ENCODE measurements around the gene HDGFL1.

HDGFL1 gene

GRCh38 chr6:22610127-22610526 lies 40.8 kb downstream of the HDGFL1 start:
- Histone ChIP-seq H3K9me3 (no peaks in the 10 kb centered on the region), H3K4me3 (ENCODE audit: low read depth, low read length) (no peak overlapping the region), H3K27me3 (no peaks in the 10 kb centered on the region), H3K4me1 (no peaks in the 10 kb centered on the region), H3K36me3 (no peaks in the 10 kb centered on the region)
- TF ChIP-seq, protein P1, sequence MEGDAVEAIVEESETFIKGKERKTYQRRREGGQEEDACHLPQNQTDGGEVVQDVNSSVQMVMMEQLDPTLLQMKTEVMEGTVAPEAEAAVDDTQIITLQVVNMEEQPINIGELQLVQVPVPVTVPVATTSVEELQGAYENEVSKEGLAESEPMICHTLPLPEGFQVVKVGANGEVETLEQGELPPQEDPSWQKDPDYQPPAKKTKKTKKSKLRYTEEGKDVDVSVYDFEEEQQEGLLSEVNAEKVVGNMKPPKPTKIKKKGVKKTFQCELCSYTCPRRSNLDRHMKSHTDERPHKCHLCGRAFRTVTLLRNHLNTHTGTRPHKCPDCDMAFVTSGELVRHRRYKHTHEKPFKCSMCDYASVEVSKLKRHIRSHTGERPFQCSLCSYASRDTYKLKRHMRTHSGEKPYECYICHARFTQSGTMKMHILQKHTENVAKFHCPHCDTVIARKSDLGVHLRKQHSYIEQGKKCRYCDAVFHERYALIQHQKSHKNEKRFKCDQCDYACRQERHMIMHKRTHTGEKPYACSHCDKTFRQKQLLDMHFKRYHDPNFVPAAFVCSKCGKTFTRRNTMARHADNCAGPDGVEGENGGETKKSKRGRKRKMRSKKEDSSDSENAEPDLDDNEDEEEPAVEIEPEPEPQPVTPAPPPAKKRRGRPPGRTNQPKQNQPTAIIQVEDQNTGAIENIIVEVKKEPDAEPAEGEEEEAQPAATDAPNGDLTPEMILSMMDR (IDR thresholded peaks at IDR 0.05; ENCODE audit: low read depth, low read length) = no peak
- DNase-seq = no peak

DNA sequence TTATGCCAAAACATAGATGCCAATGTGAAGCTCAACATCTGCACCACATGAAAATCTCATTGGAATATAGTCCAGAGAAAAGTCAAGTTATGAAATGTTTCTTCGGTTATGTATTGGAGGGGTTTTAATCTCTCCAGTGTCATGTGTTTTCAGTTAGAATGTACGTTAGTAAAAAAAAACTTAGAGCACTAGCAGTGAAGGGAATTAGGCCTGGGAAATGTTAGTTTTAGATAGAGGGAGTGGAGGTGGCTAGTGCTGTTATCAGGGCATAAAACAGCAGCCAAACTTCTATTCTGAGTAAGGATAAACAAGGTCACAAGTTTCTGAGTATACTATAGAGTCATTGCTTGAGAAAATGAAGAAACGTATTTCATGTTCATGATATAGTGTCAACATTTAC lies 42.9 kb downstream of the HDGFL1 start:
- H3K27me3 ChIP-seq = no peaks in the 10 kb centered on the region
- TF ChIP-seq, protein P1 (IDR thresholded peaks at IDR 0.05; ENCODE audit: low read depth, low read length) = no peak
- H3K4me3 ChIP-seq (ENCODE audit: low read depth, low read length) = no peak overlapping the region
- no peak for DNase-seq
- no peaks in the 10 kb centered on the region for H3K36me3 ChIP-seq
- no peaks in the 10 kb centered on the region for H3K9me3 ChIP-seq
- no peaks in the 10 kb centered on the region for H3K4me1 ChIP-seq

GRCh38 chr6:22613051-22613450 lies 43.7 kb downstream of the HDGFL1 start:
- Histone ChIP-seq H3K27me3 (no peaks in the 10 kb centered on the region), H3K9me3 (no peaks in the 10 kb centered on the region), H3K4me1 (no peaks in the 10 kb centered on the region), H3K36me3 (no peaks in the 10 kb centered on the region), H3K4me3 (ENCODE audit: low read depth, low read length) (no peak overlapping the region)
- no peak for DNase-seq
- TF ChIP-seq, protein P1 (IDR thresholded peaks at IDR 0.05; ENCODE audit: low read depth, low read length) = no peak

GRCh38 chr6:22613695-22614094 lies 44.3 kb downstream of the HDGFL1 start:
- TF ChIP-seq, protein P1 (IDR thresholded peaks at IDR 0.05; ENCODE audit: low read depth, low read length) = no peak
- H3K4me1 ChIP-seq = no peaks in the 10 kb centered on the region
- H3K9me3 ChIP-seq = no peaks in the 10 kb centered on the region
- no peaks in the 10 kb centered on the region for H3K27me3 ChIP-seq
- DNase-seq = no peak
- H3K36me3 ChIP-seq = no peaks in the 10 kb centered on the region
- H3K4me3 ChIP-seq (ENCODE audit: low read depth, low read length) = no peak overlapping the region

- DNase-seq = no peak
- Histone ChIP-seq H3K36me3 (no peaks in the 10 kb centered on the region), H3K9me3 (no peaks in the 10 kb centered on the region), H3K4me3 (ENCODE audit: low read depth, low read length) (no peak overlapping the region), H3K27me3 (no peaks in the 10 kb centered on the region), H3K4me1 (no peaks in the 10 kb centered on the region)
- TF ChIP-seq, protein P1 (IDR thresholded peaks at IDR 0.05; ENCODE audit: low read depth, low read length) = no peak
Observed at GRCh38 chr6:22614547-22614946, 45.2 kb downstream of the HDGFL1 start.

GRCh38 chr6:22621028-22621427 lies 51.7 kb downstream of the HDGFL1 start:
- H3K9me3 ChIP-seq = no peaks in the 10 kb centered on the region

More at GRCh38 chr6:22621028-22621427, 51.7 kb downstream of the HDGFL1 start:
- H3K27me3 ChIP-seq = no peaks in the 10 kb centered on the region
- TF ChIP-seq, protein P1 (IDR thresholded peaks at IDR 0.05; ENCODE audit: low read depth, low read length) = no peak
- DNase-seq = no peak
- H3K4me3 ChIP-seq (ENCODE audit: low read depth, low read length) = no peak overlapping the region
- H3K4me1 ChIP-seq = peaks cover 14% of the 10 kb centered on the region
- H3K36me3 ChIP-seq = no peaks in the 10 kb centered on the region

All from BE2C (cell line).